GM12878 (cell line): ENCODE measurements around the gene UST. TPM values are rescaled to one million over a fixed set of nuclear protein-coding genes. Genes with fewer than 3 reads are reported as not detected.

Experiments
- BACH1 ChIP-seq: fragments of 450-650 bp; IDR thresholded peaks from 2 replicates; pipeline ENCODE4 v1.6.1; 2017; ENCODE audit warnings: mild to moderate bottlenecking, borderline replicate concordance
- BCLAF1 ChIP-seq: fragments of 450-650 bp; IDR thresholded peaks from 2 replicates; pipeline ENCODE4 v1.6.1; 2017; ENCODE audit warnings: antibody characterized with exemption, mild to moderate bottlenecking, moderate library complexity
- CEBPB ChIP-seq, 2 experiments: fragments of 150-350 bp in 1 of 2; IDR thresholded peaks; 2 replicates each; pipeline ENCODE4 v1.6.1; 2012 to 2014; ENCODE audit warnings: low read depth in 2 of 2, low read length in 2 of 2, borderline replicate concordance in 1 of 2, inconsistent platforms in 1 of 2
- MEF2B ChIP-seq: fragments of 450-650 bp; IDR thresholded peaks from 2 replicates; pipeline ENCODE4 v1.6.1; 2018; ENCODE audit warnings: mild to moderate bottlenecking, moderate library complexity; ENCODE audit not compliant: partially characterized antibody, poor library complexity, severe bottlenecking
- MYB ChIP-seq: fragments of 150-350 bp; IDR thresholded peaks from 2 replicates; pipeline ENCODE4 v1.6.1; 2014; ENCODE audit warnings: mild to moderate bottlenecking, low read depth, low read length, borderline replicate concordance
- SMAD1 ChIP-seq: fragments of 450-650 bp; IDR thresholded peaks from 2 replicates; pipeline ENCODE4 v1.6.1; 2018; ENCODE audit warnings: mild to moderate bottlenecking, low read depth; ENCODE audit not compliant: partially characterized antibody
- SMARCA5 ChIP-seq: fragments of 450-650 bp; IDR thresholded peaks from 2 replicates; pipeline ENCODE4 v1.6.1; 2017; ENCODE audit warnings: mild to moderate bottlenecking
- TAF1 ChIP-seq: IDR thresholded peaks from 2 replicates; pipeline ENCODE4 v1.6.1; 2011; ENCODE audit warnings: mild to moderate bottlenecking, low read depth, low read length, borderline replicate concordance
- TCF7 ChIP-seq: IDR thresholded peaks from 2 replicates; pipeline ENCODE4 v1.6.1; 2014; ENCODE audit warnings: antibody characterized with exemption, borderline replicate concordance
- ZBTB33 ChIP-seq: fragments of 450-650 bp; IDR thresholded peaks from 2 replicates; pipeline ENCODE4 v1.6.1; 2017; ENCODE audit warnings: mild to moderate bottlenecking
- polyA plus RNA-seq, 11 experiments: library from polyadenylated mRNA; depleted of rRNA in 4 of 11; unstranded in 6 of 11; stranded (reverse) in 5 of 11; fragments of >200 nt; fragmentation: Nextera tagmentation in 4 of 11; fragmentation: Illumina TruSeq in 1 of 11; extraction: Ambion mirVana in 4 of 11; extraction: Trizol in 1 of 11; gene quantifications; 1 replicate in 1 of 11; 2 replicates in 10 of 11; pipeline versions ENCODE4 v1.2.1 to v1.2.3, GENCODE V29; 2011 to 2016; ENCODE audit warnings: inconsistent platforms in 2 of 11, missing spikeins in 2 of 11, low read depth in 1 of 11
- total RNA-seq, 4 experiments: library from RNA; depleted of rRNA in 3 of 4; stranded (reverse); fragments of >200 nt in 3 of 4; fragmentation: Illumina TruSeq in 1 of 4; extraction: Trizol in 1 of 4; gene quantifications; 2 replicates each; pipeline versions ENCODE4 v1.2.1 to v1.2.3, GENCODE V29; 2013 to 2021
- TF ChIP-seq, protein P1 (sequence below): IDR thresholded peaks from 2 replicates; pipeline ENCODE4 v1.6.1; 2012; ENCODE audit warnings: low read depth, low read length, improper control_type of control experiment
- TF ChIP-seq, protein P2 (sequence below): fragments of 450-650 bp; IDR thresholded peaks from 2 replicates; pipeline ENCODE4 v1.6.1; 2016; ENCODE audit warnings: mild to moderate bottlenecking, moderate library complexity, borderline replicate concordance

The UST gene
- total and polyA plus RNA-seq, 10 of the 15 experiments (the other 5 are each of a cell fraction or from before 2014, with no cell fraction given), result 0.74 to 43.3 (median 2.2) TPM

DNA sequence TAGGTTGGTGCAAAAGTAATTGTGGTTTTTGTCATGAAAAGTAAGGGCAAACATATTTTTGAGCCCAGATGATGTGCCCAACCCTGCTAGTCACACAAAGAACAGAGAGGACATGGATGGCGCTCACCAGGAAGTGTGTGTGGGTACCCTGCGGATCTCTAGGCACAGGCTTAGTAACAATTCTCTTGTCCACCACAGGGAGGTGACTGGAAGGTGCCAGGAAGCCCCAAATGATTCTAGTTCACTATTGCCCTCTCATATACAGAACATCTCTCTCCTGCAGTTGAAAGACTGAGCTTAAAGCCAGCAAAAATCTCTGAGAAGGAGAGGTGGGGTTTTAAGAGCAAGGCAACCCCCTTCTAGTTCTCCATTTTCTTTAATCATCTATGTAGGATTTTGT, 298.6 kb downstream of the UST start (continued):
- TF ChIP-seq, protein P1, sequence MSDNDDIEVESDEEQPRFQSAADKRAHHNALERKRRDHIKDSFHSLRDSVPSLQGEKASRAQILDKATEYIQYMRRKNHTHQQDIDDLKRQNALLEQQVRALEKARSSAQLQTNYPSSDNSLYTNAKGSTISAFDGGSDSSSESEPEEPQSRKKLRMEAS, result no peak
- TF ChIP-seq SMAD1, result no peak
- TF ChIP-seq BACH1, result 0 out of 2 replicates have a peak, but pooled peaks have one; percentile 19
- TF ChIP-seq TCF7, result no peak
- TF ChIP-seq, protein P2, sequence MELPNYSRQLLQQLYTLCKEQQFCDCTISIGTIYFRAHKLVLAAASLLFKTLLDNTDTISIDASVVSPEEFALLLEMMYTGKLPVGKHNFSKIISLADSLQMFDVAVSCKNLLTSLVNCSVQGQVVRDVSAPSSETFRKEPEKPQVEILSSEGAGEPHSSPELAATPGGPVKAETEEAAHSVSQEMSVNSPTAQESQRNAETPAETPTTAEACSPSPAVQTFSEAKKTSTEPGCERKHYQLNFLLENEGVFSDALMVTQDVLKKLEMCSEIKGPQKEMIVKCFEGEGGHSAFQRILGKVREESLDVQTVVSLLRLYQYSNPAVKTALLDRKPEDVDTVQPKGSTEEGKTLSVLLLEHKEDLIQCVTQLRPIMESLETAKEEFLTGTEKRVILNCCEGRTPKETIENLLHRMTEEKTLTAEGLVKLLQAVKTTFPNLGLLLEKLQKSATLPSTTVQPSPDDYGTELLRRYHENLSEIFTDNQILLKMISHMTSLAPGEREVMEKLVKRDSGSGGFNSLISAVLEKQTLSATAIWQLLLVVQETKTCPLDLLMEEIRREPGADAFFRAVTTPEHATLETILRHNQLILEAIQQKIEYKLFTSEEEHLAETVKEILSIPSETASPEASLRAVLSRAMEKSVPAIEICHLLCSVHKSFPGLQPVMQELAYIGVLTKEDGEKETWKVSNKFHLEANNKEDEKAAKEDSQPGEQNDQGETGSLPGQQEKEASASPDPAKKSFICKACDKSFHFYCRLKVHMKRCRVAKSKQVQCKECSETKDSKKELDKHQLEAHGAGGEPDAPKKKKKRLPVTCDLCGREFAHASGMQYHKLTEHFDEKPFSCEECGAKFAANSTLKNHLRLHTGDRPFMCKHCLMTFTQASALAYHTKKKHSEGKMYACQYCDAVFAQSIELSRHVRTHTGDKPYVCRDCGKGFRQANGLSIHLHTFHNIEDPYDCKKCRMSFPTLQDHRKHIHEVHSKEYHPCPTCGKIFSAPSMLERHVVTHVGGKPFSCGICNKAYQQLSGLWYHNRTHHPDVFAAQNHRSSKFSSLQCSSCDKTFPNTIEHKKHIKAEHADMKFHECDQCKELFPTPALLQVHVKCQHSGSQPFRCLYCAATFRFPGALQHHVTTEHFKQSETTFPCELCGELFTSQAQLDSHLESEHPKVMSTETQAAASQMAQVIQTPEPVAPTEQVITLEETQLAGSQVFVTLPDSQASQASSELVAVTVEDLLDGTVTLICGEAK, result no peak
- TF ChIP-seq SMARCA5, result peak; percentile 78
- TF ChIP-seq MEF2B, result no peak
- TF ChIP-seq ZBTB33, result no peak
- no peak for TF ChIP-seq TAF1
- TF ChIP-seq BCLAF1, result no peak
- TF ChIP-seq CEBPB (IDR thresholded peaks at IDR 0.05; ENCODE audit: borderline replicate concordance in 1 of 2, low read depth in 2 of 2, low read length in 2 of 2), result no peak
- TF ChIP-seq MYB, result no peak
